ENCODE results near the gene VDR. TPM values are rescaled to one million over a fixed set of nuclear protein-coding genes. Genes with fewer than 3 reads are reported as not detected.

The VDR gene
- total and polyA plus RNA-seq, 8 donors: 1.2 to 5.5 (median 2.0) TPM

GRCh38 chr12:47882781-47883546 lies 21.8 kb downstream of the VDR start:
- DNase-seq (peak in 1 of 6 donors; percentile 17), FAIRE-seq (no peak)
- no peak overlapping the region for H3K27ac ChIP-seq

GRCh38 chr12:47881826-47882427 lies 22.9 kb downstream of the VDR start:
- Histone ChIP-seq H3K27me3 (no peaks in the 10 kb centered on the region), H3K27ac (no peak overlapping the region), H3K4me3 (no peak overlapping the region), H3K9me3 (no peaks in the 10 kb centered on the region), H3K4me1 (peaks cover 0 to 3% (median 0%) of the 10 kb centered on the region in 3 donors), H3K36me3 (no peaks in the 10 kb centered on the region)
- WGBS, 2 donors: 85 to 88% methylated on average over 8 of the region's 8 CpGs
- intact Hi-C loops (cut with DNase I): no loop called here
- peak in 3 of 4 donors; percentile 58 to 68 (median 64) for ATAC-seq
- TF ChIP-seq CTCF (IDR thresholded peaks at IDR 0.05): no peak
- no peak for FAIRE-seq
- peak in 1 of 6 donors; percentile 19 for DNase-seq

More at GRCh38 chr12:47882781-47883546, 21.8 kb downstream of the VDR start:
- H3K9me3 ChIP-seq: no peaks in the 10 kb centered on the region
- intact Hi-C loops (cut with DNase I): no loop called here
- TF ChIP-seq CTCF (IDR thresholded peaks at IDR 0.05): no peak
- WGBS, 2 donors: 76 to 83% methylated on average over 16 of the region's 16 CpGs
- H3K4me1 ChIP-seq: peaks cover 0 to 3% (median 0%) of the 10 kb centered on the region in 3 donors
- H3K4me3 ChIP-seq: no peak overlapping the region
- no peaks in the 10 kb centered on the region for H3K36me3 ChIP-seq
- no peaks in the 10 kb centered on the region for H3K27me3 ChIP-seq
- peak in 3 of 4 donors; percentile 35 to 53 (median 50) for ATAC-seq

- ATAC-seq: no peak
- no peaks in the 10 kb centered on the region for H3K9me3 ChIP-seq
- no peak for FAIRE-seq
- intact Hi-C loops (cut with DNase I): no loop called here
- TF ChIP-seq CTCF (IDR thresholded peaks at IDR 0.05): no peak
- no peak overlapping the region for H3K4me3 ChIP-seq
- peaks cover 0 to 3% (median 0%) of the 10 kb centered on the region in 3 donors for H3K4me1 ChIP-seq
- H3K27me3 ChIP-seq: no peaks in the 10 kb centered on the region
- no peak overlapping the region for H3K27ac ChIP-seq
- DNase-seq: no peak
- 91 to 93% methylated on average over 2 of the region's 2 CpGs for WGBS, 2 donors
- H3K36me3 ChIP-seq: no peaks in the 10 kb centered on the region
Measured at GRCh38 chr12:47881051-47881450, 23.7 kb downstream of the VDR start.

GRCh38 chr12:47878918-47879481 lies 25.8 kb downstream of the VDR start:
- ATAC-seq (no peak), FAIRE-seq (no peak)
- WGBS, 2 donors: 94 to 95% methylated on average over 10 of the region's 10 CpGs

More at GRCh38 chr12:47878918-47879481, 25.8 kb downstream of the VDR start:
- peaks cover 0 to 3% (median 0%) of the 10 kb centered on the region in 3 donors for H3K4me1 ChIP-seq
- no peaks in the 10 kb centered on the region for H3K27me3 ChIP-seq
- H3K36me3 ChIP-seq: no peaks in the 10 kb centered on the region
- H3K27ac ChIP-seq: no peak overlapping the region
- no peak overlapping the region for H3K4me3 ChIP-seq
- no peak for DNase-seq
- TF ChIP-seq CTCF (IDR thresholded peaks at IDR 0.05): no peak
- intact Hi-C loops (cut with DNase I): no loop called here
- no peaks in the 10 kb centered on the region for H3K9me3 ChIP-seq

Data from pancreas (tissue), 10 donors.